Retinal pigment epithelial cell (primary cell): ENCODE measurements around the gene SEPTIN10.

Source experiments
- DNase-seq: peaks from one replicate; pipeline ENCODE4 v3.0.0-alpha.2; 2010; ENCODE audit warnings: low read depth
- H3K4me3 ChIP-seq: 2 replicates; pipeline ENCODE4 v1.5.1; 2011; ENCODE audit warnings: mild to moderate bottlenecking, low read length, control low read depth, moderate library complexity
- TF ChIP-seq, protein P1 (sequence below): conservative IDR thresholded peaks from 2 replicates; pipeline ENCODE4 v1.5.1; 2011; ENCODE audit warnings: low read depth, low read length, control low read depth, inconsistent platforms

Gene SEPTIN10

DNA sequence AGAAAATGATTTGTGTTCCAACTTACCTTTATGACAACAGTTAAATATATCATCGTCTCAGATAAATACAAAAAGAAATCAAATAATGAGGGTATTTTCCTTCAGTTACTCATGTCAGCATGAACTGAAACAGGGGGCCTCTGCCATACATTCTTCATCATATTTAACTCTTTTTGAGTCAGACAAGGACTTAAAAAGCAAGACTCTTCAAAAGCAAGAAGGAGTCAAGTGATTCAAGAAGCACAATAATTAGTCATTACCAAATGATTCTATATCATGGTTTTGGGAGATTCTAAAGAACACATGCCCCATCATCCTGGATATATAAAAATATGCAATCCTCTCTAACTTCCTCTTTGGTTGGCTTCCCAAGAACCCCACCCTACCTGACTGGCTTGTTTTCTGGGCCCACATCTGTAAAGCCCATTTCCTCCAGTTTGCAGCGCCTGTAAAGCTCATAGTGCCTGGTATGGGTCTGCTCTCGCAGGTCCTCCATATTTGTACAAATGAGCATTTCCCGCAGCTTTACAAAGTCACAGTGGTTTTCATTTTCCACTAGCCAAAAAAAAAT, 49.7 kb downstream of the SEPTIN10 start:
- H3K4me3 ChIP-seq = no peak overlapping the region
- TF ChIP-seq, protein P1, sequence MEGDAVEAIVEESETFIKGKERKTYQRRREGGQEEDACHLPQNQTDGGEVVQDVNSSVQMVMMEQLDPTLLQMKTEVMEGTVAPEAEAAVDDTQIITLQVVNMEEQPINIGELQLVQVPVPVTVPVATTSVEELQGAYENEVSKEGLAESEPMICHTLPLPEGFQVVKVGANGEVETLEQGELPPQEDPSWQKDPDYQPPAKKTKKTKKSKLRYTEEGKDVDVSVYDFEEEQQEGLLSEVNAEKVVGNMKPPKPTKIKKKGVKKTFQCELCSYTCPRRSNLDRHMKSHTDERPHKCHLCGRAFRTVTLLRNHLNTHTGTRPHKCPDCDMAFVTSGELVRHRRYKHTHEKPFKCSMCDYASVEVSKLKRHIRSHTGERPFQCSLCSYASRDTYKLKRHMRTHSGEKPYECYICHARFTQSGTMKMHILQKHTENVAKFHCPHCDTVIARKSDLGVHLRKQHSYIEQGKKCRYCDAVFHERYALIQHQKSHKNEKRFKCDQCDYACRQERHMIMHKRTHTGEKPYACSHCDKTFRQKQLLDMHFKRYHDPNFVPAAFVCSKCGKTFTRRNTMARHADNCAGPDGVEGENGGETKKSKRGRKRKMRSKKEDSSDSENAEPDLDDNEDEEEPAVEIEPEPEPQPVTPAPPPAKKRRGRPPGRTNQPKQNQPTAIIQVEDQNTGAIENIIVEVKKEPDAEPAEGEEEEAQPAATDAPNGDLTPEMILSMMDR = no peak
- no peak for DNase-seq

DNA sequence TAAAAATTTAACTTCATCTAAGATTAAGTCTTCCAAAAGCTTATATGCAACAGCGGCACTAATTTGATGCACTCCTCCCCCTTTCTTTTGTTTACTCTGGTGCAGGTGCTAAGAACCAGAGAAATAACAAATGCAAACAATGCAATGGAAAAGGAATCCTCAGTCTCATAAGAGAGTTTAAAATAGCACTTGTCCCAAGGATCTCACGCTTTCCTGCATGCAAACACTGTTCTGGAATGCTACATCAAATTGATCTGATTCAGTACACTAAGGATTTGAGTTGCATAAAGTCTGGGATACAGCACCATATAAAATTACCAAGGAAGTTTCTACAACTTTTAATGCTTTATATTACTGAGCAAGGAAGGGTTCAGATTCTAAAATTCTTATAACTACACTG, 50.5 kb downstream of the SEPTIN10 start:
- no peak overlapping the region for H3K4me3 ChIP-seq
- no peak for DNase-seq
- TF ChIP-seq, protein P1 = no peak

DNA sequence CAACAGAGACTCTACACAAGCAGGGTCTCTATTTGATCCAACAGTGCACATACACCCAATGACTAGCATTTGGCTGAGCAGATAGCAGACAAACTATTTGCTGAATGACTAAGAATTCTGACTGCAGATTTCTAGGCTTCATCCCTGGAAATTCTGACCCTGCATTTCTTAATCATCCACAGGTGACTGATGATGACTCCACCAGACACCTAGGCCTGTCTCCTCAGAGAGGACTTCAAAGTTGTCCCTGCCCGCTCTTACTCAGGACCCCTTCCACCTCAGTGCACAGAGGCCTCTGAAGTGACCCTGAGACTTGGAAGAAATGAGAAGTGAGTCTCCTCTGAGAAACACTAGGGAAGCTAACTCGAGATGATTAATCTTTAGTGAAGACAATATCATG, 51.3 kb downstream of the SEPTIN10 start:
- no peak overlapping the region for H3K4me3 ChIP-seq
- DNase-seq = no peak
- TF ChIP-seq, protein P1 = no peak

DNA sequence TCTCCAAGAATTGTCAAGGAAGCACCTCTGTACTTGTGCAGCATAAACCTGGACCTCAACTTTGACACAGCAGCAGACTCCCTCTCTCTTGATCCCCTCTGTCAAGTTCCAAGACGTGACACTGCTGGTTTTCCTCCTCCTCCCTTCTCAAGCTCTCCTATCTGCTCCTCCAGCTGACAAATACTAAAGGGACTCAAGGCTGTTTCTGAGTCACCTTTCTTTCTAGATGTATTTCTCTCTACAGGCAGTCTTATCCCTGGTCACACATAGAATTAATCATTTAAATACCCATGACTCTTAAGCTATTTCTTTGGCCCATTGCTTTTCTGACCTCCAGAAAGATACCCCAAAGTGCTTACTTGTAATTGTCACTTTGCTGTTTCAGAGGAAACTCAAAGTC, 53.5 kb downstream of the SEPTIN10 start:
- H3K4me3 ChIP-seq = no peak overlapping the region
- TF ChIP-seq, protein P1 = no peak
- DNase-seq = no peak

DNA sequence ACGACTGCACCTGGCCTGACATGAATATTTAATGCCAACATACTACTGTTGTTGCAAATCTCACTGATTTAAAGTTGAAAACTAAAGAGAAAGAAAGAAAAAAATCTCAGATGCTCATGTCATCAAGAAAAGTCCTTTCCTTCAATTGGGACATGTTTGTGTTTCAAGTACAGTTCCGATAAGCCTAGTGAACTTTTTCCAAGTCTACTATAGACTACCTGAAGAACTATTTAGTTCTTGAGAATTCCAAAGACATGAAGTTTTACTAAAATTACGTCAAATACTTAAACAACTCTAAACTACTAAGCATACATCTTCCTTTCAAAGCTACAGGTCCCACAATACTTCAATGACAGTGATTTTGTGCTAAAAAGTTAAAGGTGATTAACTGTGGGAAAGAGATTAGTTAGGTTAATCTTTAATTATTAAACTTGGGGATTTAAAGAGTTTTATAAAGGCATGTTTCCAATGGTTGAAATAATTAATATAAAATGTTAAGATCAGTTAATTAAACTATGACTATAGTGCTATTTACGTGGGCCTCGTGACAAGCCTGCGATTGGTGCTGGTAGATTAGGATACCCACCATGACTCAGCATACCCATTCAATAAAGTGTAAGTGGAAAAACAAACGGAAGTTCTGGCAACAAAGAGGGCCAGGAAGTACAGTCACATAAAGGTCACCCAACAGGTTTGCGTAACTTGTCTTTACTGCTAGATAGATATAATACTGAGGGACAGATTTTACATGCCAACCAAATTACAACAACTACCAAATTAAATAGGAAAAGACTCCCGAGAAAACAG, 55.5 kb downstream of the SEPTIN10 start:
- TF ChIP-seq, protein P1 = no peak
- no peak overlapping the region for H3K4me3 ChIP-seq
- peak; percentile 41 for DNase-seq

DNA sequence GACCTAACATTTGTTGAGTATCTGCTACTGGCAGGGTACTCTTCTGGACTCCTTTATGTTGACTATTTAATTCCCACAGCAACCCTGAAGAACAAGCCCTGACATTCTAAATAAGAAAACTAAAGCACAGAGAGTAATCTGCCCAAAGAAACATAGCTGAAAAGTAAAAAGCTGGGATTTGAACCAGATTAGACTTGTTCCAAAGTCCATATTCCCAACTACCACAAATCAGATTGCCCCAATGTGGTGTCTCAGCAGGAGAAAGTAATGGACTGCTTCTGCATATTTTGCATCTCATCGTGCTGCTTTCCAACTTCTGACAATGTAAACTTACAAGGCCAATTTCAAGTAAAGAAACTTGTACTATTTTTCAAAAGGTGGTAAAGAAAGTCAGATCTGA, 56.5 kb downstream of the SEPTIN10 start:
- H3K4me3 ChIP-seq = no peak overlapping the region
- no peak for DNase-seq
- TF ChIP-seq, protein P1 = no peak
